HG03025 (cell line): ENCODE results near the gene MICAL2.
"Not testable (repeated sequence)": the region's sequence is repeated elsewhere in the genome, so short reads cannot be mapped to it uniquely, and the experiment has no call there.

Experiments
- ATAC-seq: cut with Tn5 transposase; IDR thresholded peaks from one replicate; pipeline ENCODE4 v1.9.1; 2021; ENCODE audit warnings: mild to moderate bottlenecking, moderate library complexity; ENCODE audit not compliant: unreplicated experiment, low FRiP score

Gene MICAL2

DNA sequence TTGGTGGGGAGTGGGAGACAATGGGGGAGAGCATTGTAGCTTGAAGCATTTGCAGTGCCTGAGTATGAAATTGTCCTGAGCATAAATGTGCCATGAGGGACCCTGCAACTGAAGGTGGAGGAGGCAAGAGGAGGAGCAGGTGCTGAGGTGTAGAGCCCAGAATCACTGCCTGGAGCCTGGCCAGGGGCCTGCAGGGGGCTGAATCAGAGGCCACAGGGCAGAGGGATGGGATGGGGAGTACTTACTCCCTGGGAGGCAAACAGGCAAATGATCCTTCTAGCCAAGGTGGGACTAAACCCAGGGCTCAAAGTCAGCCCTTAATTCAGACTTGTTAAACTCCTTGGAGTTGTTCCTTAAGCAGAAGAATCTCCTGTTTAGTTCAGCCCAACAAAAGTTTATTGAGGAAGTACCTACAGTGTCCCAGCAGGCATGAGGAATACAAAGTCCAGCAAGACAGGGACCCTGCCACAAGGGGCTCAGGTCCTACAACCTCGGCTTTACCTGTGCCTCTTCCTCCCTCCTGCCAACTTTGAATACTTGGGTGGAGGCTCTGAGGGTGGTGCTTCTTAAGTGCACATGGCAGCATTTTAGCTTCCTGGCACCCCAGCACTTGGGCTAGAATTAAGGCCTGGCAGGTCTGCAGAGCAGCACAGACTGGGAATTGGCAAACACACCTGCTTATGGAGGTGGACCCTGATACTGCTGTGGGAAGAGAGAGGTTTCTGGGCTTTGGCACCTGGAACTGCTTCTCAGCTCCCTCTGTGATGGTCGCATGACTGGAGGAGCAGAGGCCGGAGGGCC is 20.0 kb downstream of the MICAL2 start:
- no peak for ATAC-seq

GRCh38 chr11:12131943-12132789 is 21.8 kb downstream of the MICAL2 start:
- ATAC-seq: no peak

DNA sequence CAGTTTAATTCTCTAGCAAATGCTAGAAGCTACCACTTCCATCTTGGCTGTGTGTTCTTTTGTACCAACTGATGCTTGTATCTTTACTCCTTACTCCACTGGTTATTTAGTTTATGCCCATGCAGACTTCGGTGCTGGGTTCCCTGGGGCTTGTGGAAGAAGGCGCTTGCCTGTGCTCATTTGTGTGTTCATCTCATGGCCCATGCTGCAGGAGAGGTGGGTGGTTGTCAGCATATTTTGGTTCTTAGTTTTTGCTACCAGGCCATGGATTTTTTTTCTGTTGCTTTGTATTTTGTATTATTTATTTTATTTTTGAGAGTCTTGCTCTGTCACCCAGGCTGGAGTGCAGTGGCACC is 22.4 kb downstream of the MICAL2 start:
- ATAC-seq: no peak

- ATAC-seq: no peak
Measured at GRCh38 chr11:12133547-12134235, 23.3 kb downstream of the MICAL2 start.

GRCh38 chr11:12134236-12134585 is 23.8 kb downstream of the MICAL2 start:
- ATAC-seq: no peak

DNA sequence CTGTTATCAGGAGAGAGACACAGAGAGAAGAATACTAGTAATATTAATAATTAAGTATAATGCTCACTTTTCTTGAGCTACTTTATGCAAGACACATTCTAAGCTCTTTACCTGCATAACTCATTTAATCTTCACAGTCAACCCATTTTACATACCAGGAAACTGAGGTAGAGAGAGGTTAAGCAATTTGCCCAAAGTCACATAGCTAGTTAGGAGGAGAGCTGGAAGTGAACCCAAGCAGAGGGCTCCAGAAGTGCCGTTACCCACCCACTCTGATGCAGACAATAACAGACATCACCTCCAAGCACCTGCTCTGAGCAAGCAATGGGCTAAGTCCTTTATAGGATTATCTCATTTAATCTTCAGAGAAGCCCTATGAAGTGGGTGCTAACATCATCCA is 24.8 kb downstream of the MICAL2 start:
- no peak for ATAC-seq

DNA sequence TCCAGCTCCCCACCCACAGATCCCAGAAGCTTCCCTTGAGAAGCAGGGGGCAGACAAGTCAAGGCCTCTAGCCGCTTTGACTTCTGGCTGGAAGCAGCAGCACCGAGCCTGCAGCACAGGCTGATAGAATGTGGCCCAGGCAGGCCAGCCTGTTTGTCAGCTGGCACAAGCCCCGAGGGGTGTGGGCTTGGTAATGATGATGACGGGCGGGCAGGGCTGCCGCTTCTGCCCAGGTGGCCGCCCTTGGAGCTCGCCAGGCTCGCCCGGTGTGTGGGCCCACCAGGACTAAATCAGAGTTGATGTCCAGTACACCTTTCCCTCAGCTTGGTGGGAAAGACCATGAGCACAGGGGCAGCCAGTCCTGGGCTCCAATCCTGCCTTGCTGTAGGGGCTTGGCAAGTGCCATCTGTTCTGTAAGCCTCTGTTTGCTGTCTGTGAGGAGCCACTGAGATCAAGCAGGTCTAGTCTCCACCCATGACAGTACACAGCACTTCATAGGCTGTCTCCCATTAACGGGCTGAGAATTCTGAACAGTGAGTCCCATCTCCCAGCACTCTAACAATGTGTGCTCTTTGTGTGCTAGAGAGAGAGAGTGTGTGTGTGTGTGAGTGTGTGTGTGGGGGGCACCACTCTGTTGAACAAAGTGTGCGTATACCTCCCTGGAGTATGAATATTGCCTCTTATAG is 26.8 kb downstream of the MICAL2 start:
- no peak for ATAC-seq

- no peak for ATAC-seq
Measured at GRCh38 chr11:12137938-12138731, 27.7 kb downstream of the MICAL2 start.

- ATAC-seq: no peak
Measured at GRCh38 chr11:12139144-12139881, 28.9 kb downstream of the MICAL2 start.

DNA sequence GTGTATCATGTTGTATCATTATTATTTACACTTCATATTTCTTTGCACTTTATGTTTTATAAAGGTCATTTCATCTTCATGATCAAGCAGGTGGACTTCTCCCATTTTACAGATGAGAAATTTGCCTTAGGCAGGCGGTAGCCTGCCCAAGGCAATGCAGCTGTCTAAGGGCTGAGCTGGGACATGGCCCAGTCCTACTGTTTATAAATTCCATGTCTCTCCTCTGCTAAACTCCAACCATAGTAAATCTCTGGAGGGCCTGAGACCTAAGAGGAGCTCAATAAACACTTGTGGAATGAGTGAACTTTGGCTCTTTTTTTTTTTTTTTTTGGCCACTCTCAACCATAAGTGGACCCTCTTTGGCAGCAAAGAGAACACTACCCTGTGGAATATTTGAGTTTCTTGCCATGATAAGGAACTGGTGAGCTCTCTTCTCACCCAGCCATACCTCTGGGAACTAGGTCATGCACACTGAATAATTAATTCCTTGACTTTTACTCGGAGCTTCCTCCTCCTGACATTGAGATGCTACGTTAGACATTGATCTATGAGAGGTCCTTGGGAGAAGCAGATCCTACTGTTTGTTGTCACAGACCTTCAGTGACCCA is 29.9 kb downstream of the MICAL2 start:
- no peak for ATAC-seq

- no peak for ATAC-seq
Measured at GRCh38 chr11:12141283-12141682, 30.9 kb downstream of the MICAL2 start.

DNA sequence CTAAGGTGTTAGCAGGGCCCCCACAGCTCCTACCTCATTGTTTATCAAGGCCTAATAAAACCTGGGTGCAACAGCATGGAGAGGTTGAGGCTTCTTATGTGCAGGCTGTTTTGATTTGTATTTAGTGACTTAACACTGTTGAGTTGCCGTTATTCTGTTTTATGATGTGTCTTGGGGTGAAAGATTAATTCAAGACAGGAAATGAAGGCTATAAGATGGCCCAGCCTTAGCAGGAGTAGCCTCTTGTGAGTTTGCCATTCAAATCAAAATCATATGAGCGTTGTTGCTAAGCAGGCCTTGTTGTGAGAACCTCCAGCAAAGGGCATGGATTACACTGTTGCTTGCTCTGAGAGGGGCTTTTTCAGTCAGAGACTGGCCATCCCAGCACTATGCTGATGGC is 31.8 kb downstream of the MICAL2 start:
- ATAC-seq: no peak

GRCh38 chr11:12142909-12143308 is 32.5 kb downstream of the MICAL2 start:
- ATAC-seq: no peak

GRCh38 chr11:12143461-12144258 is 33.3 kb downstream of the MICAL2 start:
- no peak for ATAC-seq

- ATAC-seq: no peak
Measured at GRCh38 chr11:12144330-12145174, 34.2 kb downstream of the MICAL2 start.

DNA sequence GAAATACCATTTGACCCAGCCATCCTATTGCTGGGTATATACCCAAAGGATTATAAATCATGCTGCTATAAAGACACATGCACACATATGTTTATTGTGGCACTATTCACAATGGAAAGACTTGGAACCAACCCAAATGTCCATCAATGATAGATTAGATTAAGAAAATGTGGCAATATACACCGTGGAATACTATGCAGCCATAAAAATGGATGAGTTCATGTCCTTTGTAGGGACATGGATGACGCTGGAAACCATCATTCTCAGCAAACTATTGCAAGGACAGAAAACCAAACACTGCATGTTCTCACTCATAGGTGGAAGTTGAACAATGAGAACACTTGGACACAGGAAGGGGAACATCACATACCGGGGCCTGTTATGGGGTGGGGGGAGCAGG is 36.3 kb downstream of the MICAL2 start:
- ATAC-seq: not testable (repeated sequence)

- ATAC-seq: no peak
Measured at GRCh38 chr11:12147827-12148226, 37.4 kb downstream of the MICAL2 start.
